ENCODE measurements around the gene CLIP2.
"Not testable (repeated sequence)": the region's sequence is repeated elsewhere in the genome, so short reads cannot be mapped to it uniquely, and the experiment has no call there.

CLIP2 gene

DNA sequence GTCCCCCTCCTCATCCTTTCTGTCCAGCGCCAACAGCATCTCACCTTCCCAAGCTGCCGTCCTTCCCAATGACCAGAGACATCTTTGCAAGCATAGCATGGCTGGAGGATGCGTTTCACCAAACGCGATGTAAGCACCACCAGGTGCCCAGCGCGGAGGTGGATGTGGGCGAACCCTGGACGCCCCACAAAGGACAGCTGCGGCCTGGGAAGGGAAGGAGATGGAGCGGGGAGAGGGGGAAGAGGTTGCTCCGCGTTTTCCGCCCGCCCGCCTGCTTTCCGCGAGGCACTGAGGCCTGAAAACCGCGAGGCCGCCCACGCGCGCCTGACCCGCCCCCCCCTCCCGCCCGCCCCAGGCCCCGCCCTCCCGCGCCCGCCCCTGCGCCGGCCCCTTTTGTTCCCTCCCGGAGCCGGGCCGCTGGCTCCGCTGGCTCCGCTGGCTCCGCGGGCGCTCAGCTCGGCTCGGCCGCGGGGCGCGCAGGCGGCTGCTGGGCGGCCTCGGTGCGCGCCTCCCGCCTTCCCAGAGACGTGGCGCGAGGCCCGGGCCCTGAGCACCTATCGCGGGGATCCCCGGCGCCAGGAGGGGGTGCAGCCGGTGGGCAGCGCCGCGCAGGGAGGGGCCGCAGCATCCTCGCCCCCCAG is at the start of gene CLIP2:
TSS of gene CLIP2 (plus strand) at position 390 of the 641 bp plus-strand sequence. CDS start 28,140 bp downstream, outside the sequence.
- DNase-seq (ENCODE audit: low read depth): no peak
- peak within 1 kb of the TSS; percentile 80 for H3K4me3 ChIP-seq (ENCODE audit: low read depth, low read length)
- TF ChIP-seq, protein P1, sequence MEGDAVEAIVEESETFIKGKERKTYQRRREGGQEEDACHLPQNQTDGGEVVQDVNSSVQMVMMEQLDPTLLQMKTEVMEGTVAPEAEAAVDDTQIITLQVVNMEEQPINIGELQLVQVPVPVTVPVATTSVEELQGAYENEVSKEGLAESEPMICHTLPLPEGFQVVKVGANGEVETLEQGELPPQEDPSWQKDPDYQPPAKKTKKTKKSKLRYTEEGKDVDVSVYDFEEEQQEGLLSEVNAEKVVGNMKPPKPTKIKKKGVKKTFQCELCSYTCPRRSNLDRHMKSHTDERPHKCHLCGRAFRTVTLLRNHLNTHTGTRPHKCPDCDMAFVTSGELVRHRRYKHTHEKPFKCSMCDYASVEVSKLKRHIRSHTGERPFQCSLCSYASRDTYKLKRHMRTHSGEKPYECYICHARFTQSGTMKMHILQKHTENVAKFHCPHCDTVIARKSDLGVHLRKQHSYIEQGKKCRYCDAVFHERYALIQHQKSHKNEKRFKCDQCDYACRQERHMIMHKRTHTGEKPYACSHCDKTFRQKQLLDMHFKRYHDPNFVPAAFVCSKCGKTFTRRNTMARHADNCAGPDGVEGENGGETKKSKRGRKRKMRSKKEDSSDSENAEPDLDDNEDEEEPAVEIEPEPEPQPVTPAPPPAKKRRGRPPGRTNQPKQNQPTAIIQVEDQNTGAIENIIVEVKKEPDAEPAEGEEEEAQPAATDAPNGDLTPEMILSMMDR (IDR thresholded peaks at IDR 0.05; ENCODE audit: low read depth, low read length, missing control alignments): no peak

DNA sequence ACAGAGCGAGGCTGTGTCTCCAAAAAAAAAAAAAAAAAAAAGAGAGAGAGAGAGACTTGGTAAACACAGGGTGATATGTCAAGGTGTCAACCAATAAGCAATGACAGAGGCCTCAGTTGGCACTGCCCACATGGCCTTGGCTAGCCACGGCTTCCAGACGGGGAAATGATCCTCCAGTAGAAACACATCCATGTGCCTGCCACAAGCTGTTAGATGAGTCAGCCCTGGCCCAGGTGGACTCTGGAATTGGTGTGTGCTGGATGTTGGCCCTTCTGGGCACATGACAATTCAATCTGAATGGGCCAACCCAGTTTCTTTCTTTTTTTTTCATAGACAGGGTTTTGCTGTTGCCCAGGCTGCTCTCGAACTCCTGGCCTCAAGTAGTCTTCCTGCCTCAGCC is 48.7 kb upstream of the CLIP2 start:
- H3K4me3 ChIP-seq (ENCODE audit: low read depth, low read length): no peak overlapping the region
- DNase-seq (ENCODE audit: low read depth): no peak
- TF ChIP-seq, protein P1 (IDR thresholded peaks at IDR 0.05; ENCODE audit: low read depth, low read length, missing control alignments): no peak

DNA sequence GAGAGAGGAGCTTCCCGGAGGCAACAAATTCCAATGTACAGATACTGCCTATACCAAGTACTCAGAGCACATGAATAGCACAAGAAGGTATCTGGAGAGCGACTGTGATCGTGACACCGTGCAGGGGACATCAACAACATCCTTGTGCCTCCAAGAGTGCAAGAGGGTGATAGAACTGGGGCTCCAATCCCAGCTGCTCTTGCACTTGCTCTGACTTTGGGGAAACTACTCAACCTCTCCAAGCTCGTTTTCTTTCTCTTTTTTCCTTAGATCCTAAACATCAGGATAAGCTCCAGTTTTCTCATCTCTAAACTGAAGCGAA is 47.1 kb upstream of the CLIP2 start:
- no peak overlapping the region for H3K4me3 ChIP-seq (ENCODE audit: low read depth, low read length)
- no peak for DNase-seq (ENCODE audit: low read depth)
- TF ChIP-seq, protein P1 (IDR thresholded peaks at IDR 0.05; ENCODE audit: low read depth, low read length, missing control alignments): no peak

DNA sequence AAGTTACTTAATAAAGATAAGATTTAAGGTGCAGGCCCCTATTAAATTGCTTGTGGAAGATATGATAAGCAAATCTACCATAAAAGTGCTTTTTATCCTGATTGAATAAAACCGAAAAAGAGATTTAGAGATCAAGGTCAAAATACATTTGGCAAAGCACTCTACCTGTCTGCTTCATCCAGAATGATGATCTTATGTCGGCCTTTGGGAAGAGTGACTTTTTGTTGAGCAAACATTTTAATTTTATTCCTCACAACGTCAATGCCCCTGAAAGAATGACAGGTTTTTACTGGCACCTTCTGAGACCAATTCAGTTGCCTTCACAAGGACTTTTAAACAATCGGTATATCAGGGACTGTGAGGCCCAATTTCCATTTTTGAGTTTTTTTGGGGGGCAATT is 42.7 kb upstream of the CLIP2 start:
- TF ChIP-seq, protein P1 (IDR thresholded peaks at IDR 0.05; ENCODE audit: low read depth, low read length, missing control alignments): no peak
- DNase-seq (ENCODE audit: low read depth): no peak

DNA sequence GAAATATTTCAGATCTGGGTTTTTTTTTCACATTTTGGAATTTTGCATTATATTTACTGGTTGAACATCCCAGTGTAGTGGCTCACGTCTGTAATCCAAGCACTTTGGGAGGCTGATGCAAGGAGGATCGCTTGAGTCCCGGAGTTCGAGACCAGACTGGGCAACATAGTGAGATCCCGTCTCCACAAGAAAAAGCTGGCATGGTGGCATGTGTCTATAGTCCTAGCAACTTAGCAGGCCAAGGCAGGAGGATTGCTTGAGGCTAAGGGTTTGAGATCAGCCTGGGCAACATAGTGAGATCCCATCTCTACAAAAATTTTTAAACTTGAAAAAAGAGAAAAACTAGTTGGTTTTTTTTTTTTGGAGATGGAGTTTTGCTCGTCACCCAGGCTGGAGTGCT is 41.1 kb upstream of the CLIP2 start:
- DNase-seq (ENCODE audit: low read depth): no peak
- H3K4me3 ChIP-seq (ENCODE audit: low read depth, low read length): no peak overlapping the region
- TF ChIP-seq, protein P1 (IDR thresholded peaks at IDR 0.05; ENCODE audit: low read depth, low read length, missing control alignments): no peak

More for the DNA sequence above, 42.7 kb upstream of the CLIP2 start:
- no peak overlapping the region for H3K4me3 ChIP-seq (ENCODE audit: low read depth, low read length)

DNA sequence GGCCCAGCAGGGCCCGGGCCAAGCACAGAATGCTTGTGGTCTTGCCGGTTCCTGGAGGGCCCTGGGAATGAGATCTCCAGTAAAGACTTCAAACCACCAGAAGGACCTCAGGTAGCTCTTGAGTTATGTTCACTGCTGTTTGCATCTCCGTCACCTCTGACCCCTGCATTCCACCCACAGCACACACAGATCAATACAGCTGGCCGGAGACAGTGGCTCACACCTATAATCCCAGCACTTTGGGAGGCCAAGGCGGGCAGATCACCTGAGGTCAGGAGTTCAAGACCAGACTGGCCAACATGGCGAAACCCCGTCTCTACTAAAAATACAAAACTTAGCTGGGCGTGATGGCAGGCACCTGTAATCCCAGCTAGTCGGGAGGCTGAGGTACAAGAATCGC is 40.1 kb upstream of the CLIP2 start:
- not testable (repeated sequence) for H3K4me3 ChIP-seq (ENCODE audit: low read depth, low read length); DNase-seq (ENCODE audit: low read depth)

DNA sequence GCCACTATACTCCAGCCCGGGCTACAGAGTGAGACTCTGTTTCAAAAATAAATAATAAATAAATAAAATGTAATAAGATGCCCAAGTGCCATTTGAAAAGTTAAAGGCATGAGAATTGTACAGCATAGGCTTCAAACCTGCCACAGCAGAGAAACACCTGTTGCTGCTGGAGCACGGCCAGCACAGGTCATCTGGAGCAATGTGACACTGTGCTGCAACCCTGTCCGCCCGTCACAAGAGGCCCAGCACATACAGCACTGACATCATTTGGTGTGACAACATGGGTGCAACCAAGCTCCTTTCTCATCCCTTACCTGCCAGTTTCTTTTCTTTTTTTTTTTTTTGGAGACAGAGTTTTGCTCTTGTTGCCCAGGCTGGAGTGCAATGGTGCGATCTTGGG is 36.3 kb upstream of the CLIP2 start:
- TF ChIP-seq, protein P1 (IDR thresholded peaks at IDR 0.05; ENCODE audit: low read depth, low read length, missing control alignments): no peak
- DNase-seq (ENCODE audit: low read depth): no peak
- peak overlapping the region; percentile 87 for H3K4me3 ChIP-seq (ENCODE audit: low read depth, low read length)
